Right lobe of liver (tissue), 6 donors: ENCODE measurements around the gene LY6G6C. TPM values are rescaled to one million over a fixed set of nuclear protein-coding genes. Genes with fewer than 3 reads are reported as not detected.

Experiments used
- ATAC-seq, 4 donors: fragments of 200-7000 bp; cut with Tn5 transposase; one replicate each; pipeline ENCODE4 v1.9.1; 2020; ENCODE audit warnings: mild to moderate bottlenecking in 4 of 4, moderate library complexity in 4 of 4
- DNase-seq, 3 donors: peaks; one replicate each; pipeline ENCODE4 v3.0.0-alpha.2; 2020
- H3K27ac ChIP-seq, 3 donors: fragments of 200-600 bp; one replicate each; pipeline ENCODE4 v1.8.0; 2022
- H3K27me3 ChIP-seq, 2 donors: fragments of 200-600 bp; one replicate each; pipeline ENCODE4 v1.8.0; 2022
- H3K36me3 ChIP-seq, 4 donors: fragments of 200-600 bp; sonication (generic) in 1 of 4; one replicate each; pipeline versions ENCODE4 v1.5.1 to v1.8.0; 2017 to 2022; ENCODE audit warnings: control low read depth in 1 of 4
- H3K4me1 ChIP-seq, 4 donors: fragments of 200-600 bp; sonication (generic) in 1 of 4; one replicate each; pipeline versions ENCODE4 v1.5.1 to v1.8.0; 2017 to 2022; ENCODE audit warnings: control low read depth in 1 of 4
- H3K4me3 ChIP-seq, 3 donors: fragments of 200-600 bp; one replicate each; pipeline ENCODE4 v1.8.0; 2022
- H3K9me3 ChIP-seq, 4 donors: fragments of 200-600 bp; sonication (generic) in 1 of 4; one replicate each; pipeline versions ENCODE4 v1.5.1 to v1.8.0; 2017 to 2022; ENCODE audit warnings: control low read depth in 1 of 4
- CTCF ChIP-seq, 4 donors: fragments of 200-600 bp in 3 of 4; fragments of 450-650 bp in 1 of 4; IDR thresholded peaks; one replicate each; pipeline versions ENCODE4 v1.5.1 to v1.8.0; 2016 to 2022; ENCODE audit warnings: antibody characterized with exemption in 4 of 4, mild to moderate bottlenecking in 2 of 4
- POLR2A ChIP-seq: fragments of 450-650 bp; IDR thresholded peaks from one replicate; pipeline ENCODE4 v1.6.1; 2017; ENCODE audit warnings: antibody characterized with exemption, mild to moderate bottlenecking
- WGBS: methylation state at CpG from one replicate; pipeline ENCODE4 v1.1.6; 2018; ENCODE audit warnings: low coverage, low lambda C conversion rate; ENCODE audit not compliant: insufficient coverage; ENCODE audit errors: missing lambda C conversion rate; 5-methylcytosine and 5-hydroxymethylcytosine counted together
- intact Hi-C, 2 donors: fragments of 100-400 bp; cut with DNase I; formaldehyde crosslinking; loops; one replicate each; pipeline versions ENCODE4 v1.11.2 to v1.14.1; 2022
- total RNA-seq, 6 experiments: library from RNA; depleted of rRNA in 2 of 6; stranded (reverse); fragments of >200 nt in 2 of 6; fragmentation: NEBNext Ultra II Directional in 3 of 6; extraction: Animal tissue kit (Norgen Biotek cat#: 25700) in 3 of 6; gene quantifications; one replicate each; pipeline versions ENCODE4 v1.1.0 to v1.2.4, GENCODE V29; 2016 to 2023
- donor health status: DM: no; HTN: yes; CAD: no.
- donor health status: DM: no; HTN: no; CAD: no.
- donor health status: DM: no; HTN: no; CAD: no.
- donor health status: DM: no; HTN: yes; CAD: no.
- donor health status: DM: no; HTN: yes; CAD: no.

Gene LY6G6C
- total RNA-seq, 6 experiments from 2014 or later = not detected

GRCh38 chr6:31707701-31708100, 13.8 kb downstream of the LY6G6C start:
- Histone ChIP-seq H3K4me3 (no peak overlapping the region), H3K27ac (no peak overlapping the region), H3K4me1 (peaks cover 0 to 5% (median 0%) of the 10 kb centered on the region in 4 donors), H3K9me3 (no peaks in the 10 kb centered on the region), H3K36me3 (no peaks in the 10 kb centered on the region), H3K27me3 (no peaks in the 10 kb centered on the region)
- DNase-seq (no peak), ATAC-seq (no peak)
- intact Hi-C loops = no loop called here
- WGBS = 100% methylated on average over 1 of the region's 10 CpGs
- TF ChIP-seq CTCF (IDR thresholded peaks at IDR 0.05) (no peak), POLR2A (no peak)

- intact Hi-C loops = no loop called here
- H3K9me3 ChIP-seq = no peaks in the 10 kb centered on the region
- WGBS = 35% methylated on average over 2 of the region's 3 CpGs
These were observed 14.9 kb downstream of the LY6G6C start, which contains the start of gene LY6G6F for GRCh38 chr6:31706599-31706998. LY6G6F (plus strand) TSS chr6:31706866; CDS start chr6:31706907, 41 bp downstream.

GRCh38 chr6:31705931-31706330, 15.6 kb downstream of the LY6G6C start:
- no peak for DNase-seq
- Histone ChIP-seq H3K4me3 (no peak overlapping the region), H3K27me3 (no peaks in the 10 kb centered on the region), H3K4me1 (peaks cover 0 to 17% (median 10%) of the 10 kb centered on the region in 4 donors), H3K27ac (no peak overlapping the region), H3K9me3 (no peaks in the 10 kb centered on the region), H3K36me3 (no peaks in the 10 kb centered on the region)
- WGBS = 93% methylated on average over 5 of the region's 6 CpGs
- TF ChIP-seq CTCF (IDR thresholded peaks at IDR 0.05) = no peak
- no peak for TF ChIP-seq POLR2A
- intact Hi-C loops = no loop called here
- no peak for ATAC-seq

More at GRCh38 chr6:31706599-31706998, 14.9 kb downstream of the LY6G6C start, which contains the start of gene LY6G6F:
- Histone ChIP-seq H3K4me3 (no peak within 1 kb of the TSS), H3K4me1 (peaks cover 0 to 12% (median 6%) of the 10 kb centered on the region in 4 donors), H3K36me3 (no peaks in the 10 kb centered on the region), H3K27me3 (no peaks in the 10 kb centered on the region), H3K27ac (no peak within 1 kb of the TSS)
- TF ChIP-seq POLR2A (no peak), CTCF (IDR thresholded peaks at IDR 0.05) (no peak)
- ATAC-seq = no peak
- no peak for DNase-seq

GRCh38 chr6:31702819-31703716, 18.5 kb downstream of the LY6G6C start, which contains the start of gene ABHD16A:
ABHD16A (minus strand) TSS chr6:31703324; CDS start chr6:31703281, 43 bp downstream.
- no peaks in the 10 kb centered on the region for H3K9me3 ChIP-seq
- H3K36me3 ChIP-seq = peaks cover 0 to 20% (median 0%) of the 10 kb centered on the region in 4 donors
- peak within 1 kb of the TSS; percentile 71 to 80 (median 77) for H3K4me3 ChIP-seq
- peak; percentile 97 for ATAC-seq
- TF ChIP-seq POLR2A (peak; percentile 98), CTCF (IDR thresholded peaks at IDR 0.05) (peak in 2 of 4 donors; percentile 10 to 21)
- H3K27ac ChIP-seq = peak within 1 kb of the TSS; percentile 95 to 98 (median 97)
- intact Hi-C loops = no loop called here
- DNase-seq = peak; percentile 99
- H3K27me3 ChIP-seq = no peaks in the 10 kb centered on the region
- H3K4me1 ChIP-seq = peaks cover 0 to 21% (median 11%) of the 10 kb centered on the region in 4 donors
- WGBS = under 1% methylated on average over 42 of the region's 54 CpGs
